AG20443 (cell line): ENCODE results near the gene SLC39A3.

Experiments used
- DNase-seq: peaks from one replicate; pipeline ENCODE4 v3.0.0; 2012; ENCODE audit warnings: low spot score, mixed read lengths

The SLC39A3 gene

GRCh38 chr19:2703077-2703437 lies 36.8 kb downstream of the SLC39A3 start:
- DNase-seq, result no peak

- peak; percentile 99 for DNase-seq
Measured at GRCh38 chr19:2702170-2703076, 37.4 kb downstream of the SLC39A3 start, which contains the start of gene GNG7. TSS of gene GNG7 (minus strand) at chr19:2702694. CDS start at chr19:2520688, 182,006 bp downstream.

GRCh38 chr19:2701361-2702169 lies 38.3 kb downstream of the SLC39A3 start:
- no peak for DNase-seq

GRCh38 chr19:2700660-2701360 lies 39.0 kb downstream of the SLC39A3 start:
- DNase-seq, result no peak

GRCh38 chr19:2699413-2700140 lies 40.2 kb downstream of the SLC39A3 start:
- DNase-seq, result no peak

- no peak for DNase-seq
Measured at GRCh38 chr19:2694196-2694595, 45.6 kb downstream of the SLC39A3 start.

- DNase-seq, result no peak
Measured at GRCh38 chr19:2693492-2694160, 46.2 kb downstream of the SLC39A3 start.

- DNase-seq, result no peak
Measured at GRCh38 chr19:2691951-2692350, 47.9 kb downstream of the SLC39A3 start.

- DNase-seq, result no peak
Measured at GRCh38 chr19:2690856-2691255, 49.0 kb downstream of the SLC39A3 start.

- no peak for DNase-seq
Measured at GRCh38 chr19:2686360-2686759, 53.5 kb downstream of the SLC39A3 start.

GRCh38 chr19:2685204-2685704 lies 54.6 kb downstream of the SLC39A3 start:
- no peak for DNase-seq

- DNase-seq, result no peak
Measured at GRCh38 chr19:2683430-2684003, 56.3 kb downstream of the SLC39A3 start.
